H9 (cell line): ENCODE measurements around the gene LRRC74B. TPM values are rescaled to one million over a fixed set of nuclear protein-coding genes. Genes with fewer than 3 reads are reported as not detected.

Experiments
- DNase-seq: peaks from one replicate; pipeline ENCODE4 v3.0.0-alpha.2; 2017
- H2AFZ ChIP-seq: one replicate; pipeline ENCODE4 v1.6.1; 2013; ENCODE audit warnings: mild to moderate bottlenecking, low read length, control low read depth, moderate library complexity
- H2AK5ac ChIP-seq: 2 replicates; pipeline ENCODE4 v1.6.1; 2013; ENCODE audit warnings: low read length, control low read depth, mixed read lengths; ENCODE audit not compliant: insufficient read length
- H2BK120ac ChIP-seq: one replicate; pipeline ENCODE4 v1.6.1; 2013; ENCODE audit warnings: low read depth, mild to moderate bottlenecking, low read length, control low read depth, inconsistent platforms; ENCODE audit not compliant: poor library complexity, severe bottlenecking
- H2BK12ac ChIP-seq: 2 replicates; pipeline ENCODE4 v1.6.1; 2013; ENCODE audit warnings: low read length, control low read depth, mixed read lengths, low read depth; ENCODE audit not compliant: insufficient read length
- H2BK15ac ChIP-seq: 2 replicates; pipeline ENCODE4 v1.6.1; 2013; ENCODE audit warnings: low read depth, low read length, control low read depth
- H2BK20ac ChIP-seq: one replicate; pipeline ENCODE4 v1.6.1; 2013; ENCODE audit warnings: low read depth, mild to moderate bottlenecking, low read length, control low read depth, inconsistent platforms; ENCODE audit not compliant: poor library complexity, severe bottlenecking
- H2BK5ac ChIP-seq: 2 replicates; pipeline ENCODE4 v1.6.1; 2013; ENCODE audit warnings: low read length, control low read depth, mixed read lengths; ENCODE audit not compliant: insufficient read length
- H3K14ac ChIP-seq: 2 replicates; pipeline ENCODE4 v1.6.1; 2013; ENCODE audit warnings: low read length, control low read depth; ENCODE audit not compliant: insufficient read depth
- H3K18ac ChIP-seq: 2 replicates; pipeline ENCODE4 v1.6.1; 2013; ENCODE audit warnings: low read depth, mild to moderate bottlenecking, mixed read lengths, low read length, control low read depth; ENCODE audit not compliant: insufficient read length
- H3K23ac ChIP-seq: 2 replicates; pipeline ENCODE4 v1.6.1; 2013; ENCODE audit warnings: low read length, control low read depth, mixed read lengths, low read depth; ENCODE audit not compliant: insufficient read length
- H3K23me2 ChIP-seq: 2 replicates; pipeline ENCODE4 v1.6.1; 2013; ENCODE audit warnings: low read depth, mild to moderate bottlenecking, mixed read lengths, low read length, control low read depth; ENCODE audit not compliant: insufficient read length, poor library complexity, severe bottlenecking
- H3K27ac ChIP-seq: 2 replicates; pipeline ENCODE4 v1.5.1; 2013; ENCODE audit warnings: low read length, control low read depth, mixed read lengths, low read depth; ENCODE audit not compliant: insufficient read length
- H3K27me3 ChIP-seq: 2 replicates; pipeline ENCODE4 v1.6.1; 2013; ENCODE audit warnings: low read length, control low read depth, inconsistent platforms; ENCODE audit not compliant: insufficient read depth
- H3K4ac ChIP-seq: 2 replicates; pipeline ENCODE4 v1.6.1; 2013; ENCODE audit warnings: low read depth, mild to moderate bottlenecking, control low read depth, inconsistent platforms, low read length, moderate library complexity
- H3K4me1 ChIP-seq: 2 replicates; pipeline ENCODE4 v1.6.1; 2013; ENCODE audit warnings: low read length, control low read depth, inconsistent platforms; ENCODE audit not compliant: insufficient read depth
- H3K4me2 ChIP-seq: 2 replicates; pipeline ENCODE4 v1.6.1; 2013; ENCODE audit warnings: low read length, control low read depth, mixed read lengths; ENCODE audit not compliant: insufficient read length, insufficient read depth
- H3K56ac ChIP-seq: 2 replicates; pipeline ENCODE4 v1.6.1; 2013; ENCODE audit warnings: low read depth, mild to moderate bottlenecking, mixed read lengths, low read length, control low read depth; ENCODE audit not compliant: insufficient read length
- H3K79me1 ChIP-seq: 2 replicates; pipeline ENCODE4 v1.6.1; 2013; ENCODE audit warnings: low read depth, mild to moderate bottlenecking, moderate library complexity, low read length, control low read depth, inconsistent platforms; ENCODE audit not compliant: insufficient read depth, poor library complexity, severe bottlenecking
- H3K79me2 ChIP-seq: 2 replicates; pipeline ENCODE4 v1.6.1; 2013; ENCODE audit warnings: low read length, control low read depth, inconsistent platforms; ENCODE audit not compliant: insufficient read depth
- H3K9ac ChIP-seq: 2 replicates; pipeline ENCODE4 v1.6.1; 2013; ENCODE audit warnings: low read length, control low read depth, mixed read lengths; ENCODE audit not compliant: insufficient read length; ENCODE audit errors: extremely low read depth
- H3K9me3 ChIP-seq: one replicate; pipeline ENCODE4 v1.6.1; 2013; ENCODE audit warnings: low read depth, low read length, inconsistent platforms; ENCODE audit not compliant: control insufficient read depth
- H3T11ph ChIP-seq: one replicate; pipeline ENCODE4 v1.6.1; 2013; ENCODE audit warnings: mild to moderate bottlenecking, low read length, control low read depth, inconsistent platforms
- H4K20me1 ChIP-seq: one replicate; pipeline ENCODE4 v1.6.1; 2013; ENCODE audit not compliant: control insufficient read depth, insufficient read length, insufficient read depth
- H4K5ac ChIP-seq: 2 replicates; pipeline ENCODE4 v1.6.1; 2013; ENCODE audit warnings: low read depth, mild to moderate bottlenecking, mixed read lengths, low read length, control low read depth; ENCODE audit not compliant: insufficient read length
- H4K8ac ChIP-seq: replicated peaks from 2 replicates; pipeline ENCODE4 v1.6.1; 2013; ENCODE audit warnings: low read length, control low read depth, mixed read lengths, low read depth; ENCODE audit not compliant: insufficient read length
- H4K91ac ChIP-seq: 2 replicates; pipeline ENCODE4 v1.6.1; 2013; ENCODE audit warnings: low read depth, mild to moderate bottlenecking, moderate library complexity, mixed read lengths, low read length, control low read depth; ENCODE audit not compliant: insufficient read length
- H3K27ac Mint-ChIP-seq, 3 experiments: 2 replicates in 2 of 3; 3 replicates in 1 of 3; pipeline ENCODE4 v1.8.0; 2020 to 2021; ENCODE audit warnings: mixed read lengths in 3 of 3, mild to moderate bottlenecking in 1 of 3, moderate library complexity in 1 of 3
- H3K27me3 Mint-ChIP-seq: 2 replicates; pipeline ENCODE4 v1.8.0; 2021; ENCODE audit warnings: low read depth, mild to moderate bottlenecking, moderate library complexity, mixed read lengths
- H3K36me3 Mint-ChIP-seq, 3 experiments: 2 replicates in 2 of 3; 3 replicates in 1 of 3; pipeline ENCODE4 v1.8.0; 2020 to 2021; ENCODE audit warnings: low read depth in 3 of 3, mixed read lengths in 3 of 3; ENCODE audit not compliant: insufficient read depth in 1 of 3
- H3K4me1 Mint-ChIP-seq, 2 experiments: 2 replicates each; pipeline ENCODE4 v1.8.0; 2020; ENCODE audit warnings: mixed read lengths in 2 of 2
- H3K4me3 Mint-ChIP-seq, 2 experiments: 2 replicates in 1 of 2; 3 replicates in 1 of 2; pipeline ENCODE4 v1.8.0; 2020 to 2021; ENCODE audit warnings: mild to moderate bottlenecking in 2 of 2, mixed read lengths in 2 of 2, moderate library complexity in 1 of 2
- H3K9me3 Mint-ChIP-seq, 2 experiments: 2 replicates in 1 of 2; 3 replicates in 1 of 2; pipeline ENCODE4 v1.8.0; 2020; ENCODE audit warnings: mild to moderate bottlenecking in 2 of 2, mixed read lengths in 2 of 2, moderate library complexity in 1 of 2
- WGBS: extraction: QIAGEN DNeasy Blood & Tissue Kit; methylation state at CpG from one replicate; pipeline ENCODE4 v1.1.7; 2013; ENCODE audit warnings: missing lambda C conversion rate, low lambda C conversion rate, mixed read lengths; ENCODE audit not compliant: insufficient read length; ENCODE audit errors: extremely low coverage; 5-methylcytosine and 5-hydroxymethylcytosine counted together
- total RNA-seq: library from RNA; stranded (reverse); gene quantifications from 2 replicates; pipeline ENCODE4 v1.2.1, GENCODE V29; 2021
- TF ChIP-seq, protein P1 (sequence below): fragments of 200-600 bp; sonication (generic); conservative IDR thresholded peaks from 3 replicates; pipeline ENCODE4 v1.8.0; 2021; ENCODE audit warnings: antibody characterized with exemption, mild to moderate bottlenecking

LRRC74B gene
- total RNA-seq, 1 experiment from 2014 or later: not detected

DNA sequence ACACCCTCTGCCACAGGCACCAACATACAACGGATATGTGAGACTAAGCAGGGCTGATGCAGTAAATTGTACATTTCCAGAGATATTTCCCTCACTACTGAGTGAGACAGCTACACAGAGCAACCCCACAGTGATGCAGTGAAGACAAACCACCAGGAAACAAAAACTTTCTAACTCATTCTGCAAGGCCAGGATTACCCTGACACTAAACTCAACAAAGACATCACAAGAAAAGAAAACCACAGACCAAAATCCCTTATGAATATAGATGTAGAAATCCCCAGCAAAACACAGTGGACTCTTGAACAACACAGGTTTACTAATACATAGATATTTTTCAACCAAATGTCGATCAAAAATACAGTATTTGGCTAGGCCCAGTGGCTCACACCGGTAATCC lies 11.9 kb upstream of the LRRC74B start:
- H2AK5ac ChIP-seq: no peak overlapping the region
- no peak overlapping the region for H4K91ac ChIP-seq
- no peaks in the 10 kb centered on the region for H3K9me3 ChIP-seq
- no peaks in the 10 kb centered on the region for H3K79me2 ChIP-seq
- H3K14ac ChIP-seq: no peak overlapping the region
- peaks cover 7 to 14% of the 10 kb centered on the region in 2 experiments for H3K4me1 Mint-ChIP-seq
- no peak overlapping the region for H2BK15ac ChIP-seq
- peaks cover 45% of the 10 kb centered on the region for H3K27me3 Mint-ChIP-seq
- H3K36me3 Mint-ChIP-seq: no peaks in the 10 kb centered on the region
- no peaks in the 10 kb centered on the region for H3K23me2 ChIP-seq
- H3K4me1 ChIP-seq: no peaks in the 10 kb centered on the region; the same call in 1 of the 2 replicates
- peaks cover 3% of the 10 kb centered on the region; the same call in 1 of the 2 replicates for H3K27me3 ChIP-seq
- no peak overlapping the region for H4K8ac ChIP-seq
- TF ChIP-seq, protein P1, sequence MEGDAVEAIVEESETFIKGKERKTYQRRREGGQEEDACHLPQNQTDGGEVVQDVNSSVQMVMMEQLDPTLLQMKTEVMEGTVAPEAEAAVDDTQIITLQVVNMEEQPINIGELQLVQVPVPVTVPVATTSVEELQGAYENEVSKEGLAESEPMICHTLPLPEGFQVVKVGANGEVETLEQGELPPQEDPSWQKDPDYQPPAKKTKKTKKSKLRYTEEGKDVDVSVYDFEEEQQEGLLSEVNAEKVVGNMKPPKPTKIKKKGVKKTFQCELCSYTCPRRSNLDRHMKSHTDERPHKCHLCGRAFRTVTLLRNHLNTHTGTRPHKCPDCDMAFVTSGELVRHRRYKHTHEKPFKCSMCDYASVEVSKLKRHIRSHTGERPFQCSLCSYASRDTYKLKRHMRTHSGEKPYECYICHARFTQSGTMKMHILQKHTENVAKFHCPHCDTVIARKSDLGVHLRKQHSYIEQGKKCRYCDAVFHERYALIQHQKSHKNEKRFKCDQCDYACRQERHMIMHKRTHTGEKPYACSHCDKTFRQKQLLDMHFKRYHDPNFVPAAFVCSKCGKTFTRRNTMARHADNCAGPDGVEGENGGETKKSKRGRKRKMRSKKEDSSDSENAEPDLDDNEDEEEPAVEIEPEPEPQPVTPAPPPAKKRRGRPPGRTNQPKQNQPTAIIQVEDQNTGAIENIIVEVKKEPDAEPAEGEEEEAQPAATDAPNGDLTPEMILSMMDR: no peak
- no peak overlapping the region for H3K23ac ChIP-seq
- no peak overlapping the region for H2BK20ac ChIP-seq
- no peak overlapping the region for H4K5ac ChIP-seq
- H3K4me2 ChIP-seq: no peak overlapping the region
- no peak overlapping the region for H2BK120ac ChIP-seq
- no peak overlapping the region for H3K18ac ChIP-seq
- H2BK12ac ChIP-seq: no peak overlapping the region
- no peak overlapping the region for H3K9ac ChIP-seq
- no CpG with 5 or more reads among the region's 3 CpGs for WGBS
- no peak overlapping the region for H3T11ph ChIP-seq
- H3K9me3 Mint-ChIP-seq: no peaks in the 10 kb centered on the region
- no peak overlapping the region for H3K27ac Mint-ChIP-seq
- H4K20me1 ChIP-seq: no peaks in the 10 kb centered on the region
- H3K79me1 ChIP-seq: no peaks in the 10 kb centered on the region
- DNase-seq: no peak
- no peak overlapping the region for H2BK5ac ChIP-seq
- no peak overlapping the region for H3K56ac ChIP-seq
- no peak overlapping the region for H3K27ac ChIP-seq
- no peak overlapping the region for H2AFZ ChIP-seq
- H3K4ac ChIP-seq: no peak overlapping the region
- H3K4me3 Mint-ChIP-seq: no peak overlapping the region
